ENCODE measurements around the gene TMLHE. TPM values are rescaled to one million over a fixed set of nuclear protein-coding genes. Genes with fewer than 3 reads are reported as not detected.
"Not testable (repeated sequence)": the region's sequence is repeated elsewhere in the genome, so short reads cannot be mapped to it uniquely, and the experiment has no call there.

TMLHE gene
- total RNA-seq, 1 experiment from 2014 or later: 6.2 TPM

GRCh38 chrX:155495134-155495533 is 117.6 kb downstream of the TMLHE start:
- not testable (repeated sequence) for DNase-seq (ENCODE audit: low read depth)

GRCh38 chrX:155491421-155491820 is 121.3 kb downstream of the TMLHE start:
- not testable (repeated sequence) for DNase-seq (ENCODE audit: low read depth)

- not testable (repeated sequence) for DNase-seq (ENCODE audit: low read depth)
Measured at GRCh38 chrX:155477136-155477535, 135.6 kb downstream of the TMLHE start.

- not testable (repeated sequence) for DNase-seq (ENCODE audit: low read depth)
Measured at GRCh38 chrX:155466269-155466938, 146.3 kb downstream of the TMLHE start.

- not testable (repeated sequence) for DNase-seq (ENCODE audit: low read depth)
Measured at GRCh38 chrX:155460501-155460900, 152.3 kb downstream of the TMLHE start.

- DNase-seq (ENCODE audit: low read depth): not testable (repeated sequence)
Measured at GRCh38 chrX:155458471-155458870, 154.3 kb downstream of the TMLHE start, which contains the start of gene F8A3. Gene F8A3 (minus strand): TSS chrX:155458620. CDS start chrX:155458600, 20 bp downstream.

- DNase-seq (ENCODE audit: low read depth): not testable (repeated sequence)
Measured at GRCh38 chrX:155457761-155458447, 154.8 kb downstream of the TMLHE start.

GRCh38 chrX:155441097-155441496 is 171.7 kb downstream of the TMLHE start:
- no peak for DNase-seq (ENCODE audit: low read depth)

Other genes starting within 250 kb of the TMLHE start
- gene F8A2, start 230.9 kb downstream of the TMLHE start, total RNA-seq (2014; rRNA removed; shearing (Covaris generic)): not detected in 2 replicates
- not detected in 2 replicates for gene F8A3, start 154.3 kb downstream of the TMLHE start, total RNA-seq (2014; rRNA removed; shearing (Covaris generic))
- 0.06 and 0.12 TPM in 2 replicates for gene SPRY3, start 366 bp downstream of the TMLHE start, total RNA-seq (2014; rRNA removed; shearing (Covaris generic))